ENCODE data around the gene DAP3. TPM values are rescaled to one million over a fixed set of nuclear protein-coding genes. Genes with fewer than 3 reads are reported as not detected.
"Not testable (repeated sequence)": the region's sequence is repeated elsewhere in the genome, so short reads cannot be mapped to it uniquely, and the experiment has no call there.

The DAP3 gene
- total RNA-seq, 2 experiments from 2014 or later, result 105 to 106 TPM

- H3K9me3 ChIP-seq (ENCODE audit: control insufficient read depth in 1 of 2, insufficient read depth in 1 of 2, low read length in 2 of 2), result no peaks in the 10 kb centered on the region
- H3K4me1 Mint-ChIP-seq (ENCODE audit: low read depth), result peaks cover 49% of the 10 kb centered on the region
- DNase-seq (no peak), ATAC-seq (ENCODE audit: poor library complexity) (no peak)
- no peak overlapping the region for H3K27ac Mint-ChIP-seq
- no peaks in the 10 kb centered on the region for H3K36me3 ChIP-seq (ENCODE audit: insufficient read depth, low read length)
- H3K4me3 ChIP-seq (ENCODE audit: low read length), result no peak overlapping the region
- H3K36me3 Mint-ChIP-seq (ENCODE audit: low read depth), result peaks cover 6% of the 10 kb centered on the region
- CTCF ChIA-PET, result no interaction called here
- no peaks in the 10 kb centered on the region for H3K27me3 Mint-ChIP-seq
- TF ChIP-seq CTCF (IDR thresholded peaks at IDR 0.05), result no peak
- POLR2A ChIA-PET, result interaction anchor here (1.5 kb wide), 1 partner anchor 48 kb away, joined by 3 read pairs; no protein-coding TSS in a partner anchor
- intact Hi-C loops (cut with DNase I, micrococcal nuclease), result no loop called here
- H3K9me3 Mint-ChIP-seq, result no peaks in the 10 kb centered on the region
- no peaks in the 10 kb centered on the region for H3K27me3 ChIP-seq (ENCODE audit: control insufficient read depth in 1 of 2, insufficient read depth in 2 of 2, low read length in 2 of 2)
- H3K27ac ChIP-seq (ENCODE audit: low read depth in 1 of 2, low read length in 2 of 2), result no peak overlapping the region
- H3K4me3 Mint-ChIP-seq, result no peak overlapping the region
- peaks cover 23% of the 10 kb centered on the region for H3K4me1 ChIP-seq (ENCODE audit: insufficient read depth, low read length)
These were observed 8.2 kb downstream of the DAP3 start for GRCh38 chr1:155697046-155697445.

GRCh38 chr1:155697616-155698015 is 8.7 kb downstream of the DAP3 start:
- H3K36me3 Mint-ChIP-seq (ENCODE audit: low read depth); H3K9me3 Mint-ChIP-seq; DNase-seq; H3K27ac ChIP-seq (ENCODE audit: low read depth in 1 of 2, low read length in 2 of 2); H3K27me3 Mint-ChIP-seq; H3K27me3 ChIP-seq (ENCODE audit: control insufficient read depth in 1 of 2, insufficient read depth in 2 of 2, low read length in 2 of 2); ATAC-seq (ENCODE audit: poor library complexity); H3K27ac Mint-ChIP-seq; intact Hi-C loops (cut with DNase I, micrococcal nuclease); H3K4me3 ChIP-seq (ENCODE audit: low read length); H3K9me3 ChIP-seq (ENCODE audit: control insufficient read depth in 1 of 2, insufficient read depth in 1 of 2, low read length in 2 of 2); CTCF ChIA-PET; H3K36me3 ChIP-seq (ENCODE audit: insufficient read depth, low read length); H3K4me3 Mint-ChIP-seq: not testable (repeated sequence)
- POLR2A ChIA-PET, result interaction anchor here (1.5 kb wide), 1 partner anchor 47 kb away, joined by 3 read pairs; no protein-coding TSS in a partner anchor
- H3K4me1 Mint-ChIP-seq (ENCODE audit: low read depth), result peaks cover 49% of the 10 kb centered on the region
- peaks cover 23% of the 10 kb centered on the region for H3K4me1 ChIP-seq (ENCODE audit: insufficient read depth, low read length)

- CTCF ChIA-PET, result interaction anchor here (0.5 kb wide), 1 partner anchor 449 kb away, joined by 3 read pairs; no protein-coding TSS in a partner anchor
- ATAC-seq (ENCODE audit: poor library complexity) (no peak), DNase-seq (no peak)
- no peaks in the 10 kb centered on the region for H3K27me3 Mint-ChIP-seq
- no peak overlapping the region for H3K27ac Mint-ChIP-seq
- Histone ChIP-seq H3K27ac (ENCODE audit: low read depth in 1 of 2, low read length in 2 of 2) (no peak overlapping the region), H3K4me3 (ENCODE audit: low read length) (no peak overlapping the region), H3K4me1 (ENCODE audit: insufficient read depth, low read length) (peaks cover 23% of the 10 kb centered on the region), H3K36me3 (ENCODE audit: insufficient read depth, low read length) (no peaks in the 10 kb centered on the region), H3K9me3 (ENCODE audit: control insufficient read depth in 1 of 2, insufficient read depth in 1 of 2, low read length in 2 of 2) (no peaks in the 10 kb centered on the region), H3K27me3 (ENCODE audit: control insufficient read depth in 1 of 2, insufficient read depth in 2 of 2, low read length in 2 of 2) (no peaks in the 10 kb centered on the region)
- no peak for TF ChIP-seq CTCF (IDR thresholded peaks at IDR 0.05)
- intact Hi-C loops (cut with DNase I, micrococcal nuclease), result no loop called here
- H3K9me3 Mint-ChIP-seq, result no peaks in the 10 kb centered on the region
- POLR2A ChIA-PET, result interaction anchor here (0.6 kb wide), 1 partner anchor 9 kb away, joined by 3 read pairs; no protein-coding TSS in a partner anchor
- H3K4me1 Mint-ChIP-seq (ENCODE audit: low read depth), result peaks cover 54% of the 10 kb centered on the region
- no peak overlapping the region for H3K4me3 Mint-ChIP-seq
- H3K36me3 Mint-ChIP-seq (ENCODE audit: low read depth), result peaks cover 10% of the 10 kb centered on the region
These were observed 9.6 kb downstream of the DAP3 start for GRCh38 chr1:155698382-155699038.

DNA sequence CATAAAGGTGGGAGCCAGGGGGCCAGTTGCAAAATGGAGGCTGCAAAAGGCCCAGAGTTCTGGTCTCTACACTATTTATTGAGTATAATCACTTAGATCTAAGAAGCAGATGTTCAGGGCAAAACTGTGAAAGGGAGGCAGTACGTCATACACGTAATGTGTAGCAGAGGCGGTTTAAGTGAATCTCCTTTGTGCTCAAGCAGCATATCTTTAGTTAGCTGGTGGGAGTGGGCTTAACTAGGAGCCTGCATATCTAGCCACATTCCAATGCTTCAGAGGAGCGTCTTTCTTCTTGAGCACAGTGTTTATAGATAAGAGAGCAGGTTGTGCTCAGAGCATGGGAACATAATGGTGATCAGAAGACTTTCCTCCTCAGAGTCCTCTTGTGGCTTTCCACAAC is 10.2 kb downstream of the DAP3 start:
- H3K4me1 ChIP-seq (ENCODE audit: insufficient read depth, low read length), result peaks cover 23% of the 10 kb centered on the region
- Mint-ChIP-seq H3K4me1 (ENCODE audit: low read depth) (peaks cover 54% of the 10 kb centered on the region), H3K36me3 (ENCODE audit: low read depth) (peaks cover 10% of the 10 kb centered on the region)
- H3K4me3 Mint-ChIP-seq; H3K27ac ChIP-seq (ENCODE audit: low read depth in 1 of 2, low read length in 2 of 2); H3K27ac Mint-ChIP-seq; intact Hi-C loops (cut with DNase I, micrococcal nuclease); H3K27me3 ChIP-seq (ENCODE audit: control insufficient read depth in 1 of 2, insufficient read depth in 2 of 2, low read length in 2 of 2); H3K9me3 Mint-ChIP-seq; H3K27me3 Mint-ChIP-seq; DNase-seq; H3K4me3 ChIP-seq (ENCODE audit: low read length); ATAC-seq (ENCODE audit: poor library complexity); H3K36me3 ChIP-seq (ENCODE audit: insufficient read depth, low read length); H3K9me3 ChIP-seq (ENCODE audit: control insufficient read depth in 1 of 2, insufficient read depth in 1 of 2, low read length in 2 of 2): not testable (repeated sequence)
- CTCF ChIA-PET, result interaction anchor here (0.5 kb wide), 1 partner anchor 450 kb away, joined by 3 read pairs; no protein-coding TSS in a partner anchor
- POLR2A ChIA-PET, result interaction anchor here (0.6 kb wide), 1 partner anchor 9 kb away, joined by 3 read pairs; no protein-coding TSS in a partner anchor

DNA sequence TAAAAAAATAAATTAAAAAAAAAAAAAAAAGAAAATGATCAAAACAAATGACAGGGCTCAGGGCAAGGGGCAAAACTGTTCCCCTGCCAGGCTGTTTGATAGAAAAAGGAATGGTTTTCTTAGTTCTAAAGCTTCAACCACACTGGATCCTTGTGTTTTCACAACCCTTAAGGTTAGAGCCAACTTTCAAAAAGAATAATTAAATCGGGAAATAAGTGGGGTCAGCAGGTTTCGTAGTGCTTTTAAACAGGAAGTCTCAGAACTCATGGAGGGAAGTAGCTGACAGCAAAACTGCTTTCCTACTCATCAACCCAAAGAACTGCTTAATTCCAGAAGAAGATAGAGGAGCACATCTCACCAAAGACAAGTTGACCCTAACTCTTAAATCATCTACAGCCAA is 12.8 kb downstream of the DAP3 start:
- H3K4me3 ChIP-seq (ENCODE audit: low read length); H3K36me3 ChIP-seq (ENCODE audit: insufficient read depth, low read length); H3K36me3 Mint-ChIP-seq (ENCODE audit: low read depth); H3K27me3 Mint-ChIP-seq; ATAC-seq (ENCODE audit: poor library complexity); H3K27ac Mint-ChIP-seq; H3K27me3 ChIP-seq (ENCODE audit: control insufficient read depth in 1 of 2, insufficient read depth in 2 of 2, low read length in 2 of 2); DNase-seq; H3K4me3 Mint-ChIP-seq; H3K9me3 ChIP-seq (ENCODE audit: control insufficient read depth in 1 of 2, insufficient read depth in 1 of 2, low read length in 2 of 2); CTCF ChIA-PET; H3K9me3 Mint-ChIP-seq; POLR2A ChIA-PET; H3K27ac ChIP-seq (ENCODE audit: low read depth in 1 of 2, low read length in 2 of 2); intact Hi-C loops (cut with DNase I, micrococcal nuclease): not testable (repeated sequence)
- H3K4me1 Mint-ChIP-seq (ENCODE audit: low read depth), result peaks cover 39% of the 10 kb centered on the region
- peaks cover 17% of the 10 kb centered on the region for H3K4me1 ChIP-seq (ENCODE audit: insufficient read depth, low read length)

Measured in CD4-positive, alpha-beta T cell (primary cell).